ENCODE results near the gene IGLL5. TPM values are rescaled to one million over a fixed set of nuclear protein-coding genes. Genes with fewer than 3 reads are reported as not detected.

The IGLL5 gene
- total and polyA plus RNA-seq, 2 donors (not counting 3 experiments of a cell fraction or from before 2014, with no cell fraction given) = not detected

DNA sequence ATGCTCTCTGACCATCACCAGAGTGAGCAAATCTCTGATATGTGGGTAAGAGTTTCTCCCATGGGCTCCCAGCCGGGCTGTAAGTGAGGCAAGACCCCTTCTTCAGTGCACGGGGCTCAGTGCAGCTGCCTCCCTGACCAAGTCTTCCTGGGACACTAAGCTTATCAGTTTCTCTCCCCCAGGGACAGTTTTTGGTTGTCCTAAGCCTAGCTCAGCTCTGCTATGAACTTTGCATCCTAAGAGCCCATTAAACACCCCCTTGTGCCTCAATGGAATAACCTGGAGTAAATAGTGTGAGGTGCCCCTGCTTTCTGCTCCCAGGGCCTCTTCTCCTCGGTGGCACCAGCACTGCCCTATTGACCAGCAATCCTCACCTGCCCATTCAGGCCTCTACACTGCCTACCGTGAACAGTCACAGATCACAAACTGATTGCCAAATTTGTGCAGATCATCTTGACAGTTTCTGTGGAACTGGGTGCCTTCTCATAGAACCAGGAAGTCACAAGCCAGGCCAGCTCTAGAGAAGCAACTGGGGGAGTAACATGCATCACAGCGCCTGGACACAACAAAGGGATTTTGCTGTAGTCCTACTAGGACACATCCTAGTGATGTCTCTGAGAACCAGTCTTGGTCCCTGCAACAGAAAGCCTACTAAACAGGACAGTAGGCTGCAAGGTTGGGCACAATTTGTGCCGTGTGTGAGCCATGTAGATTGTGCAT, 19.5 kb upstream of the IGLL5 start:
- no peak for FAIRE-seq
- Histone ChIP-seq H3K27me3 (ENCODE audit: control insufficient read depth in 2 of 2, insufficient read depth in 2 of 2, low read length in 2 of 2) (peaks cover 2 to 5% of the 10 kb centered on the region in 2 experiments), H3K9ac (replicated peaks; ENCODE audit: extremely low read depth, insufficient read depth, low read length) (no peak overlapping the region), H3K9me3 (replicated peaks; ENCODE audit: control insufficient read depth, insufficient read depth, low read length) (no peaks in the 10 kb centered on the region), H3K9me1 (replicated peaks; ENCODE audit: control insufficient read depth, extremely low read depth, insufficient read depth, low read length) (no peaks in the 10 kb centered on the region), H3K79me2 (ENCODE audit: control insufficient read depth, insufficient read depth, low read length) (no peaks in the 10 kb centered on the region), H3K27ac (ENCODE audit: insufficient read depth, low read depth, low read length) (no peak overlapping the region), H2AFZ (ENCODE audit: low read depth, low read length) (no peak overlapping the region), H3K4me1 (ENCODE audit: control insufficient read depth, extremely low read depth, insufficient read depth, low read length) (no peaks in the 10 kb centered on the region), H3K36me3 (ENCODE audit: control insufficient read depth in 2 of 2, extremely low read depth in 1 of 2, insufficient read depth in 2 of 2, low read length in 2 of 2) (no peaks in the 10 kb centered on the region), H4K20me1 (replicated peaks; ENCODE audit: control insufficient read depth, extremely low read depth, insufficient read depth, low read length) (no peaks in the 10 kb centered on the region), H3K4me3 (replicated peaks in 1 of 3; ENCODE audit: insufficient read depth in 1 of 3, low read depth in 1 of 3, low read length in 3 of 3) (no peak overlapping the region), H3K4me2 (ENCODE audit: insufficient read depth, low read length) (no peak overlapping the region)
- dilution Hi-C loops (cut with MboI; ENCODE audit: extremely low pct_ligation_motif_present, low sequenced_read_pairs) (no loop called here), intact Hi-C loops (cut with micrococcal nuclease) (no loop called here)
- no TSS peak for BruUV-seq (replicated peaks)
- no peak for DNase-seq (ENCODE audit: low read depth, low spot score)
- TF ChIP-seq POLR2A (IDR thresholded peaks at IDR 0.05; ENCODE audit: low read depth, low read length) (no peak), EZH2 (IDR thresholded peaks at IDR 0.05; ENCODE audit: borderline replicate concordance, low read depth, low read length, severe bottlenecking) (no peak), GATA2 (IDR thresholded peaks at IDR 0.05; ENCODE audit: insufficient read depth, insufficient read length, low read depth, low read length) (no peak), POLR2AphosphoS5 (IDR thresholded peaks at IDR 0.05; ENCODE audit: insufficient read depth, low read depth, low read length) (no peak), JUN (IDR thresholded peaks at IDR 0.05; ENCODE audit: borderline replicate concordance, insufficient read depth, insufficient read length, low read depth) (no peak), MYC (IDR thresholded peaks at IDR 0.05; ENCODE audit: low read depth, low read length) (no peak), FOS (IDR thresholded peaks at IDR 0.05; ENCODE audit: borderline replicate concordance, insufficient read depth, low read length) (no peak)
- TF ChIP-seq, protein P1, sequence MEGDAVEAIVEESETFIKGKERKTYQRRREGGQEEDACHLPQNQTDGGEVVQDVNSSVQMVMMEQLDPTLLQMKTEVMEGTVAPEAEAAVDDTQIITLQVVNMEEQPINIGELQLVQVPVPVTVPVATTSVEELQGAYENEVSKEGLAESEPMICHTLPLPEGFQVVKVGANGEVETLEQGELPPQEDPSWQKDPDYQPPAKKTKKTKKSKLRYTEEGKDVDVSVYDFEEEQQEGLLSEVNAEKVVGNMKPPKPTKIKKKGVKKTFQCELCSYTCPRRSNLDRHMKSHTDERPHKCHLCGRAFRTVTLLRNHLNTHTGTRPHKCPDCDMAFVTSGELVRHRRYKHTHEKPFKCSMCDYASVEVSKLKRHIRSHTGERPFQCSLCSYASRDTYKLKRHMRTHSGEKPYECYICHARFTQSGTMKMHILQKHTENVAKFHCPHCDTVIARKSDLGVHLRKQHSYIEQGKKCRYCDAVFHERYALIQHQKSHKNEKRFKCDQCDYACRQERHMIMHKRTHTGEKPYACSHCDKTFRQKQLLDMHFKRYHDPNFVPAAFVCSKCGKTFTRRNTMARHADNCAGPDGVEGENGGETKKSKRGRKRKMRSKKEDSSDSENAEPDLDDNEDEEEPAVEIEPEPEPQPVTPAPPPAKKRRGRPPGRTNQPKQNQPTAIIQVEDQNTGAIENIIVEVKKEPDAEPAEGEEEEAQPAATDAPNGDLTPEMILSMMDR (IDR thresholded peaks at IDR 0.05; ENCODE audit: extremely low read depth in 1 of 2, insufficient read depth in 1 of 2, low read depth in 1 of 2, low read length in 2 of 2) = no peak
- TF ChIP-seq, protein P2, sequence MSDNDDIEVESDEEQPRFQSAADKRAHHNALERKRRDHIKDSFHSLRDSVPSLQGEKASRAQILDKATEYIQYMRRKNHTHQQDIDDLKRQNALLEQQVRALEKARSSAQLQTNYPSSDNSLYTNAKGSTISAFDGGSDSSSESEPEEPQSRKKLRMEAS (IDR thresholded peaks at IDR 0.05; ENCODE audit: insufficient read depth, insufficient read length) = no peak
- POLR2A ChIA-PET = no interaction called here
- CTCF ChIA-PET = no interaction called here

Data from endothelial cell of umbilical vein (primary cell).